Fibroblast of skin of right quadriceps (primary cell): Measurements from ENCODE around the gene TMEM237.
"Not testable (repeated sequence)": the region's sequence is repeated elsewhere in the genome, so short reads cannot be mapped to it uniquely, and the experiment has no call there.

Experiments used
- DNase-seq: peaks from one replicate; pipeline ENCODE4 v3.0.0-alpha.2; 2013

The TMEM237 gene, protein sequence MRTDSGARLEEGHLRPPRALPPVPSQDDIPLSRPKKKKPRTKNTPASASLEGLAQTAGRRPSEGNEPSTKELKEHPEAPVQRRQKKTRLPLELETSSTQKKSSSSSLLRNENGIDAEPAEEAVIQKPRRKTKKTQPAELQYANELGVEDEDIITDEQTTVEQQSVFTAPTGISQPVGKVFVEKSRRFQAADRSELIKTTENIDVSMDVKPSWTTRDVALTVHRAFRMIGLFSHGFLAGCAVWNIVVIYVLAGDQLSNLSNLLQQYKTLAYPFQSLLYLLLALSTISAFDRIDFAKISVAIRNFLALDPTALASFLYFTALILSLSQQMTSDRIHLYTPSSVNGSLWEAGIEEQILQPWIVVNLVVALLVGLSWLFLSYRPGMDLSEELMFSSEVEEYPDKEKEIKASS

DNA sequence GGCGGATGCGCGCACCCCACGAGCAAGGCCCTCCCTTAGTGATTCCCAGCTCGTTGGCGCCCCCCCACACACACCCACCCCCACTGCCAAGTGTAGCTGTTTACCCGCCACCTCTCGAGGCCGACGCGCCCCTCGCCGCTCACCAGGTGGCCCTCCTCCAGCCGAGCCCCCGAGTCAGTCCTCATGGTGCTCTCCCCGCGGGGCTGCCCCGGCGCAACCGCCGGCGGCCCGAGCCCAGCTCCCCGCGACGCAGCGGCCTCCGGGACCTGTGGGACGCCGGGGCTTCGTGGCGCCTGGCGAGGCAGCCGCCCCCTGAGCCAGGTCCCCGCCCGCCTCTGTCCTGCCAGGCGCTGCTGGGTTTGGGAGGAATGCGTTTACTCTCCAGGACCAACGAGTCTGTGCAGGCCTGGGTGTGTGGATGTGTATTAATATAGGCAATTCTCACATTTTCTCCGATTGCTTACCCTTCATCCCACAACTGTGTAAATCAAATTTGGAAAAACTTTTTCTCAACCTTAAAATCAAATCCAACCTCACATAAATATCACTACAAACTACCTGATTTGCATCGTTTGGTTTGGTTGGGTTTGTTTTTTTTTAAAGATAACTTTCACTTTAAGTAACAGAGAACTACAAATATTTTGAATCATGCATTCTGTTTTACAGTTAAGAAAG, at the start of gene TMEM237:
TMEM237 (minus strand) TSS at position 288 of the 675 bp plus-strand sequence; CDS start at position 185, 103 bp downstream.
- peak; percentile 44 for DNase-seq

DNA sequence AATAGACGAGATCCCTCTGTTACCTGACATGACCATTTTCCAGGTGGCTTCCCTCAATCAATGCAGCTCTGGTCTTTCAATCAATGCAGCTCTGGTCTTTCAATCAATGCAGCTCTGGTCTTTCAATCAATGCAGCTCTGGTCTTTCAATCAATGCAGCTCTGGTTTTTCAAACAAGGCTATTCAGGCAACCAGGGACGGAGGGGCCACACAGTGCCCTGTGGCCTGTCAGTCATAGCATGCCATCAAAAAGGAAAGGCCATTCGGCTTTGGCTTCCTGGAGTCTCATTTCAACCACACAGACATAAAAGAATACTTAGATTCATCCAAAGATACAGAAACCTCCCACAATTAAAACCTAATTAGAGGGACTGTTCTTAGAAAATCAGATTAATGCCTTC, 41.9 kb upstream of the TMEM237 start:
- no peak for DNase-seq

DNA sequence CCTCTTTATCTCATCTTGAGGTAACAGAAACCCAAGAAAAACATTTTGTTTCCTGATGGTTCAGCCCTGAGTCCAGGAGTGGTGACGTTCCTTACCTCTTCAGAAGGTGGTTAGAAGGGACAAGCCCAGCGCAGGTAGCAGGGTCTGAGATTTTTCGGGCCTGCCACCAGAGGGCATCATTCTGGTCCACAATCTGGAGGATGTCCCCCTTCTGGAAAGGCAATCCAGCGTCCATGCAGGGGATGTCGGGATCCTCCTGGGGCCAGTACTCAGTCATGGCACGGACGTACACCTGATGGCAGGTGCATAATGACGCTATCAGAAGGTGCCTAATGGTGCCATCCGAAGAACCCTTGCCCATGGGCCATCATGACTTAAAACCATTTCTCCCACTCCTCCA, 37.4 kb upstream of the TMEM237 start:
- no peak for DNase-seq

DNA sequence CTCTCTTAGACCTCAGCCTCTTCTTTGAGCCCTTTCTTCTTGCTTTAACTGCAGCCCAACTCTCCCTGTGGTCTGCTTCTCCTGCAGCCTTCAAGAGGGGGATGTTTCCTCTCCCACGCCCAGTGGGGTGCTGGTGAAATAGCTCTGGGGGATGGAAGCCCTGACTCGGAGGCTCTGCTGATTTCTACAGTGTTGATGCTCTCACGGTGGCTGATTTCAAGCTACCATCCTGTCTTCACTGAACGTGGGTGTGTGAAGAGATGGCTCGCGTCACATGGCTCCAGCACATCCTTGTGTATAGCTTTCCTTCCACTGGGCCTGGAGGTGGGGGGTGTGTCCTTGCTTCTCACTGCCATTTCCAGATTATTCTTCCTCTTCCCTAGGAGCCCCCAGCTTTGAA, 35.1 kb upstream of the TMEM237 start:
- no peak for DNase-seq

GRCh38 chr2:201675454-201675853, 32.2 kb upstream of the TMEM237 start:
- no peak for DNase-seq

- no peak for DNase-seq
These were observed 31.5 kb upstream of the TMEM237 start for GRCh38 chr2:201674794-201675193.

DNA sequence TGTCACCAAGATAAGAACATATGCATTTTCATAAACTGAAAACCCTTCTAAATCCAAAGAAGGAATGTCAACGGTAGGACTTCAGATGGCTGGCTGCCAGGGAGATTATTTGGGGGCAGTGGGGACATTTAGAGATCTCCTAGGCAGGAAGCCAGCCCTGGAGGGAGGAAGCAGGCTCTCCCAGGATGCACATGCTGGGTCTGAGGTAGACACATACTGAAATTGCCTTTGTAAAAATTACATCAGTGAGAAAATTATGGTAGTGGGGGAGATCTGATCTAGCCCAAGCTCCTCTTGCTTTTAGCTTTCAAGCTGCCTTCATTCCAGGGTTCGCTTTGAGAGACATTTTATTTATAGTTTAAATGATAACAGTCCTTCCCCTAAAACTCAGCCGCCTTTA, 31.0 kb upstream of the TMEM237 start:
- DNase-seq, result no peak

DNA sequence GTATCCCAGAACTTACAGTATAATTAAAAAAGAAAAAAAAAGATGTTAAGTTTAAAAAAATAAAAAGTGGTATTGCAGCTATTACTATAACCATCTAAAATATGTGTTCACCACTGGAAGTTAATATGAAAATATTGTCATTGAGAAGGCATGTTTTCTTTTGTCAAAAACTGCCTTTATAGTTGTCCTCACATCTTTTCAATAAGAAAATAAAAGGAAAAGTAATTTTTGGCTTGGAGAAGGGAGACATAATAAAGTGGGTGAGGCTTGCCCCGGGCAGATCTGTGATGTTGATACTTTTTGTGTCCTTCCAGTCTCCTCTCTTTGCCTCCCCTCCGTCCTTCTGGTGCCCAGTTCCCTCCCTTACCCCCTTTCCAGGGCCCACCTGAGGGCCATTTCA, 30.2 kb upstream of the TMEM237 start:
- no peak for DNase-seq

GRCh38 chr2:201671205-201671604, 27.9 kb upstream of the TMEM237 start:
- DNase-seq, result not testable (repeated sequence)

- no peak for DNase-seq
These were observed 26.6 kb upstream of the TMEM237 start for GRCh38 chr2:201669865-201670264.

- no peak for DNase-seq
These were observed 25.2 kb upstream of the TMEM237 start for GRCh38 chr2:201668402-201668910.

DNA sequence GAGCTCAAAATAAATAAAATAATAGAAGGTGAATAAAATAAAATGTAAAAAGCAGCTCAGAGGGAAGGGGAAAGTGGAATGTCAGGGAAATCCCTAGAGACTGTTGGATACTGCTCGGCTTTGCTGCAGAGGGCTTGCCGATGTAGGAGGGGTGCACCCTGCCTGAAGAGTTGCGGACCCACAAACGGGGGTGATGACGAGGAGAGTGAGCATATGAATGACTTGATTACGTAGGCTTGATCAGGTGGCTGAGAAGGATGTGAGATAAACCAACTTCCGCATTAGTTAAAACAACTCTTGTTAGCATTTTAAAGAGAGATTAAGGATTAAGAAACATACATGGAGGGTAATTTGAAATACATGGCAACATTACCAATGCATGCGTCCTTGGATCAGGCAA, 21.0 kb upstream of the TMEM237 start:
- DNase-seq, result no peak

DNA sequence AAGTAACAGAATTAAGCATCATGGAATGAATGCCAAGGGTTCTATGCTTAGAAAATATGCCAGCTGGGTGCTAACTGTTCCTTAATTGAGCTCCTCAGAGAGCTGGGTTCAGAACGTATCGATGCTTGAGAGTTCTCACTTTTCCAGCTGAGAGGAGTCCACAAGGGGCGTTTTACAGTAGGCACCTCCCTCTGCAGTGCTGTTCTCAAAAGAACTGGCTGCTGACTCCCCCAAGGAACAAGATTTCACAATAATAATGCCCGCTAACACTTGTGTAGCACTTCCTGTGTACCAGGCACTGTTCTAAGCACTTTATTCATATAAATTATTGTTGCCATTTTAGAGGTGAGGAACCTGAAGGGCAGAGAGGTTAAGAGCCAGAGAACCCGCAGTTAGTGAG, 18.1 kb upstream of the TMEM237 start:
- DNase-seq, result no peak

- DNase-seq, result no peak
These were observed 17.1 kb upstream of the TMEM237 start for GRCh38 chr2:201660293-201660895.

- no peak for DNase-seq
These were observed 13.4 kb upstream of the TMEM237 start for GRCh38 chr2:201656740-201657139.

- no peak for DNase-seq
These were observed 12.8 kb upstream of the TMEM237 start for GRCh38 chr2:201656102-201656501.

GRCh38 chr2:201654616-201655384, 11.5 kb upstream of the TMEM237 start:
- DNase-seq, result peak; percentile 95

- no peak for DNase-seq
These were observed 9.9 kb upstream of the TMEM237 start for GRCh38 chr2:201653221-201653620.

- no peak for DNase-seq
These were observed 6.1 kb upstream of the TMEM237 start for GRCh38 chr2:201649442-201649841.

GRCh38 chr2:201647431-201647830, 4.1 kb upstream of the TMEM237 start:
- no peak for DNase-seq

DNA sequence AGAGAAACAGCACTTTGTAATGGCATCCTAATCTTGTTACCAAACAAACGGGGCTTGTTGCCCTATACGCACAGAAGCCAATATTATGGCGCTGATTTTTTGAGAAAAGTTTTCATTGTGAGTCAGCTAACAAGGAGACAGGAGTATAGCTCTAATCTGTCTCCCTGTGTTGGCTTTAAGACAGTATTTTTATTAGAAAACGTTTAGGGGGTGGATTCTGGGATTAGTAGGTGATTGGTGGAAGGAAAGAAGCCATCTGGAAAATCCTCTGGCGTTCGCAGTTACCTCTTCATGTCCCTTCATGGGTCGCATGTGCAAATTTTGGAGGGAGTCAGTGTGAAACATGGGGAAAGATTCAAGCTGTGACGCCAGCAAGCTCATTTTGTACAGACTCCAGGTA, 698 bp upstream of the TMEM237 start:
- DNase-seq, result peak; percentile 48

GRCh38 chr2:201642579-201643215, 606 bp downstream of the TMEM237 start:
- peak; percentile 82 for DNase-seq
